CD4-positive, alpha-beta T cell treated with Interleukin-15 for 4 hours (primary cell): Measurements from ENCODE around the gene DSCAML1.

Experiments
- DNase-seq: peaks from one replicate; pipeline ENCODE4 v3.0.0-alpha.2; 2020; ENCODE audit warnings: low spot score

DSCAML1 gene

DNA sequence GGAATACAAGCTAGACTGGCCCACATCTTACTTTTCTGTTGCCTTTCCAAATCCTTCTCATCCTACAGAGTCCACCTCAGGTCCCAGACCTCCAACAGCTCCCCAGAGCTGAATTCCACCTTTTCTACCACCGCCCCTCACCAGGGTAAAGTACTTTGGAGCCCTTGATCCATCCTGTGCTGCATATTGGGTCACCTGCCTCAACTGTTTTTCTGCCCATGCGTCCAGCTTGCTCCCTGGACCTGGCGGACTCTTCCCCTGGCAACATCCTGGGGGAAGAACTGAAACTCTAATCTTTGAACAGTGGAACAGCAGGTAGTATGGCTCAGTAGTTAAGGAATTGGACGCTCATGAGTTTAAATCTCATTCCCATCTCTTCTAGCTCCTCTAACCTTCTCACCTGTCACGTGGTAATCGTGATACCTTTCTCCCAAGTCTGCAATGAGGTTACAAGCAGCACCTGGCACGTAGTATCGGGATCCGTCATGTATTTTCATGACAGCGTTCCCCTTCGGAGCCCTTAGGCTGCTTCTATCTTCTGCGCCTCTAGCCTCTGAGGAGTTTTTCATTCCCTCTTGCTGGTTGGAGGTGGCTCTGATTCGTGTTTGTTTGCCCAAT lies 371.2 kb downstream of the DSCAML1 start:
- DNase-seq: no peak

DNA sequence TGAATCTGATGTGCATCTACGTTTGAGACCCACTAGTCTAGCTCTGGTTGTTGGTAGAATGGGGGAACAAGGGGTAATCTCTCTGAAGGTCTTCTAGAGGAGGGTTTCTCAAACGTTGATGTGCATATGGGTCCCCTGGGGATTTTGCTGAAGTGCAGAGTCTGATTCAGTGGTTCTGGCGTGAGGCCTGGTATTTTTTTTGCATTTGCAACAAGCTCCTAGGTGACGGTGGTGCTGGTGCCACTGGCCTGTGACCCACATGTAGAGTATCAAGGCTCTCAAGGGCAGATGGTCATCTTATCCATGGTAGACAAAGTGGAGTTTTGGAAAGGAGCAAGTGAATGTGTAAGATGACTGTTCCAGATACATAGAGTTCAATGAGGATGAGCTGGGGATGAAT lies 372.2 kb downstream of the DSCAML1 start:
- no peak for DNase-seq

DNA sequence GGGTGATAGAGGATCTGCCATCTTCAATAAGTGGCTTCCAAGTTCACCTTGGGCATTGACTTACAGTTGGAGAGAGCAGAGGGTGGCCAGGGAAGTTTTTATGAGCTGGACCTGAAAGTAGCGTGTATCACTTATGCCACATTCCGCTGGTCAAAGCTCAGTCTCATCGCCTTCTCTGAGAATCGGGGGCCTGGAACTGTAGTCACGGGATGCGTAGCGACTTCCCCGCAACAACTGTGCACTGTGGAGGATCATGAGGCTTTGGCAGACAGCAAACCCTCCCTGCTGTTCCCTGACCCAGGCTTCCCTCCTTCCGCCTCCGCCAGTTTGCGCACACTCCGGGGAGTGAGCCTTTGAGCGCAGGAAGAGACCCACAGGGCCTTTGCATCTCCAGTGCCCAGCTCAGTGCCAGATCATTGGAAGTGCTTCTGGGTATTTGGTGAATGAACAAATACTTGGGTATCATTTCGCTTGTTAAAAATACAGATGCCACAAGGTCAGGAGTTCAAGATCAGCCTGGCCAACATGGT lies 373.9 kb downstream of the DSCAML1 start:
- no peak for DNase-seq

DNA sequence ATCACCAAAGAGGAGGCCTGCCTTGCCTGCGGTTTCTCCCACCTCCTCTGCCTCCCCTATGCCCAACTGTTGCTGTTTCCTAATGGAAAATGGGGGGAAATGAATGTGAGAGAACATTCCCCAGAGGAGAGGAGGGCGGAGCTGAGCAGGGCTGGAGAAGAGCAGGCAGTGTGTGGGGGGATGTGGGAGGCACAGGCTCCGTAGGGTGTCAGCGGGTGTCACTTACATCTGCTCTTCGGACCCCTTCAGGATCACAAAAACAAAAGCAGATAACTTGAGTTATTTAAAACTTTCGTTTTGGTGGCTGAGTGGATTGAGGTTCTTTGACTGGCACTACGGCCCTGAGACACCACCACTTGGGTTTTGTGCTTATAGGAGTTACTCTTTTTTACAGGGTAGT lies 375.5 kb downstream of the DSCAML1 start:
- no peak for DNase-seq

DNA sequence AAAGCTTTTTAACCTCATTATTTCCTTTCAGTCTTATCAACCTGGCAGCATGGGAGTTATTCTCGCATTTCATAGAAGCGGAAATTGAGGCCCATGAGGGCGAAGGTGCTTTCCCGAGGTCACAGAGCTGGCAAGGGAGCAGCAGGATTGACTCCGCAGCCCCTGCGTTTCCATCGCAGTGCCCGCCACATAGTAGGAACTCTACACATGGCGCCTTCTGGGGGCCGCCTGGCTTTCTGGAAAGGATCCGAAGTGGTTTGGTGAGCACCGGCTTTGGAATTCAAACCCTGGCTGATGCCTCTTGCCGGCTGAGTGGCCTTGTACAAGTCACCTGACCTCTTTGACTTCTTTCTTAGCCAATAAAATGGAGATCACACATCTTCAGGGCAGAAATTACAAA lies 376.0 kb downstream of the DSCAML1 start:
- no peak for DNase-seq

DNA sequence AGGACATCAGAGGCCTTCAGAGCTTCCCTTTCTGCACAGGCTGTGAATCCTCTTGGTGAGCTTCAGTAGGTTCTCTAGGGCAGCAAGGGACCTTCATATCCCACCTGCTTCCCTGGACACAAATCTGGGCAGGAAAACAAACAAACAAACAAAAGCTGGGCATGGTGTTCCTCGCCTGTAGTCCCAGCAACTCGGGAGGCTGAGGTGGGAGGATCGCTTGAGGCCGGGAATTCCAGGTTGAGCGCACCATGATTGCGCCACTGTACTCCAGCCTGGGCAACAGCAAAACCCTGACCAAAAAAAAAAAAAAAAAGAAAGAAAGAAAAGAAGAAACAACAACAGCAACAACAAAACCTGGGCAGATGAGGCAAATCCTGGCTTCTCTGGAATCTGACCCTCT lies 376.4 kb downstream of the DSCAML1 start:
- no peak for DNase-seq

DNA sequence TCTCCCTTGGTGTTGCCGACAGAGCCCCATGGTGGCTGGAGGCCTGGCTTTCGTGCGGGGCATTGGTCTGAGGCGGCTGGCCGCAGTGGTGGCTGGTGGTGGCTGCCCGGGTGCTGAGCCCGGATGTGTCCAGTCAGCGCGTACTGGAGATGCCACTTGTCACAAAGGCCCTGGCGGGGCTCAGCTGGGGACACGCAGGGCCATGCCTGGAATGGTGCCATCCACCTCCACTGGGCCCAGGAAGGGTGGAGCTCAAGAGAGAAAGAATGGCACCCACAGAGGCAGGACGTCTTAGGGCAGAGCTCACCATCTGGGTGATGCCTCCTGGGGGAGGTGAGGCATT lies 376.9 kb downstream of the DSCAML1 start:
- DNase-seq: no peak

DNA sequence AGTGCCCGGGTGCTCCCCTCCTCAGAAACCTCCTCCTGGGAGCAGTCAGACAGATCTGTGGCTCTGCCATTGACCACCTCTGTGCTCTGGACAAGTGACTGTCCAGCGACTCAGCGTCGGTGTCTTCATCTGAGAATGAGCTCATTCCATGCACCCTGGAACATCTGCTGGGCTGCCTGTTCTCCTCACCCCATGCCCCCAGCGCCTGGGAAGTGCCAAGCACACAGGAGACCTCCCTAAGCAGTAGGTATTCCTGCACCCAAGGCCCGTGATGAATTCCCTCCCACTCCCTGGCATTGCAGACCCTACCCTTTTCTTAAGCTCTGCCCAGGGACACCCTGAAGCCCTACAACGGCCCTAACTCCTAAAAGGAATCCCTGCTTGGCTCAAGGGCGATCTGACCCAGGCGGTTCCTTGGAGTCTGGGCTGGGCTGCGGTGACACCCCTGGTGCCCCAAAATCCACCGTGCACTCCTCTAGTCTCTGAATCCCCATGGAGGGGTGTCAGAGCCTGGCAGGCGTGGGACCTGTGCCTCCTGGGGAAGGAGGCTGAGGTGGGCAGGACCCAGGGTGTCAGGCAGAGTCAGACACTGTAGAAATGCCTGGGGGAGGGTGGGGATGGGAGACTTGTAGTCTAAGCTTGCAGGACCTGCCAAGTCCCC lies 377.4 kb downstream of the DSCAML1 start:
- no peak for DNase-seq

DNA sequence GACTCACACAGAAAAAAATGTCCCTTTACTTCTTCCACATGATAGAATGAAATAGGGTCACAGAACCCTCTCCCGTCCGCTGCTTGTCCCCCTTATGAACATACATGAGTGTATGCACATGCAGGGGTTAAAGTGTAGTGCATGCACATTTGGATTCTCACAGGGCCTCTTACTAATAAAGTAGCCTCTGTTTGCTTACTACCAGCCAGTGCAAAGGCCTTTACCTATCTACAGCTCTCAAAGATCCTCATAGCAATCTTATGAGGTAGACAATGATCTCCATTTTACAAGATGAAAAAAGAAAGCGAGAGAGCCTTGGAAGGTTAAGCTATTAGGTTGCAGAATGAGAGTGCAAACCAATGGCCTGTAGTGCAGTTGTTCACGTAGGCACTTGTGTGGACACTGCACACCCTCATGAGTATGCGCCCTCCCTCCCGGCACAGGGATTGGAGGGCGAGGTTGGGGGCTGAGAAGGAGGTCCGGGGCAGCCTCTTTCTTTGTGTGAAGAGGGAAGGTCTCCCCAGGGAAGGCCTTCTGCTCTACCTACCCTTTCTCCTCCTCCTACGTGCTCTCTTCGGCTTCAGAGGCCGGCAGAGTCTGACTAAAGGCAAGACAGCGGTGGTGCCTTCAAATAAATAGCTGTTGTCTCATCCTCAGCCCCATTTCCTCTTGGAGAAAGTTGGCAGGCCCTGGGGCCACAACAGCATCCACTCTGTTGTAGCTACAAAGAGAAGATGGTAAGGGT lies 378.1 kb downstream of the DSCAML1 start:
- no peak for DNase-seq

DNA sequence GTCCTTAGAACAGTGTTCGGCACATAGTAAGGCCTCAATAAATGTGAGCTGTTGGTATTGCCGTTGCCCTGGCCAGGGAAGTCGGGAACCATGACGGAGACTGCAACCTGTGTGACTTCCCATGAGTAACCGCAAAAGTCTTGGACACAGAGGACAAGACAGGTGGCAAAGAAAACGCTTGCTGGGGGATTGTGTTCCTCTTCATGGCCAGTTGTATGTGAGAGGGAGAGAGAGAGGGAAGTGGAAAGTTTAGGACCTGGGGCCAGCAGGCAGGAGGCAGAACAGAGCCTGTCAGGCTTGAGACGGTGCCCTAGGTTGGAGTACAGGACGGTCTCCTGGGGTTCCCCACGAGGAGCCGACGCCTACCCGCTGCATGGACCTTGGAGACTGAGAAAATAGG lies 379.2 kb downstream of the DSCAML1 start:
- no peak for DNase-seq

DNA sequence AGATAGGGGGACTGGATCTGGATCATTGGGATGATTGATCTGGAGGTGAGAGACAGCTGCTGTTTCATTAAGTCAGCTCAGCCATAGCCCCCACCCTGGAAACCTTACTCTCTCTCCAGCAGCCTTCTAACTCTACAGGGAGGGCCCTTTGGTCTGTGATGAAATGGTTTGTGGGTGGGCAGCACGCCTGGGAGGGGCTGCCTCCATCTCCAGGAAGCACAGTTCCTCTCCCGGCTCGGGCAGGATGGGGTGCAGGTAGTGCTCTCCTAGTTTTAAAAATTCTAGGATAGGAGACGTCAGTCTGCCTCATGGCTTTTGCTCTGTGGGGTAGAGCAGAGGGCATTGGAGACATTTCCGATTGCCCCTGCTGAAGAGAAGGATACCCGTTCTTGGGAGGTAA lies 379.7 kb downstream of the DSCAML1 start:
- DNase-seq: no peak

DNA sequence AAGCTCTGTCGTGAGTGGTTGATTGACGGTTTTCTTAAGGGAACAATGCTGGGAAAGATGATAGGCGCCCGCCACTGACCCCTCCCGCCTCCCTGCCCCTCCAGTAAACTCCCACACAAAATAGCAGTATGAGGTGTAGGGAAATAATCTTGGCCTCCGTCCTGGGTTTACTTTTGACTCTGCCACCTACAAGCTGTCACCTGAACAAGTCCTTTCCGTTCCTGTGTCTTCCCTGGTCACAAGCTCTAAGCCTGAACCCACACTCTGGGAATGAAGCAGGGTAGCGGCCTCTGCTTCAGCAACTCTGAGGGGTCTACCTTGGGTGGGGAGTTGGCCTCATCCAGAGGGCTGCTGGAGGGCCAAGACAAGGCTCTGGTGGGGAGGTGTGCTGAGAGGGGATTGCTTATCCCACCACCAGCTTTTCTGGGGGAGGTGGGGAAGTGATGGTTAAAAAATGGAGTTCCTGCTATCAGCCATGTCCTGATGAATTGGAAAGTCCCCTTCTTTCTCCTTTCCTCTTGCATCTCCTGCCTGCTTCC lies 381.6 kb downstream of the DSCAML1 start:
- DNase-seq: no peak

DNA sequence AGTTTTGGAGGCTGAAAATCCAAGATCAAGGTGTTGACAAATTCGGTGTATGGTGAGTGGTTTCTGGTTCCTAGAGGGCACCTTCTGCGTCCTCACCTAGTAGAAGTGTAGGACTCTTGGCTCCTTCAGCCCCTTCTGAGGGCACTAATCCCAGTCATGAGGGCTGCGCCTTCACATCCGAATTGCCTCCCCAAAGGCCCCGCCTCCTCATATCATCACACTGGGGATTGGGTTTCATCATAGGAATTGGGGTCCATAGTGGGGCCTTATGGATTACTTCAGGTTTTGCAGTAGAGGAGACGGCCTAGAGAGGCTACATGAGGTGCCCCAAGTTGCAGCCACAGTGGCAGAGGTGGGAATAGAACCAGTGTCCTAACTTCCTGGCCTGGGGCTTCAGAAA lies 382.3 kb downstream of the DSCAML1 start:
- DNase-seq: no peak

DNA sequence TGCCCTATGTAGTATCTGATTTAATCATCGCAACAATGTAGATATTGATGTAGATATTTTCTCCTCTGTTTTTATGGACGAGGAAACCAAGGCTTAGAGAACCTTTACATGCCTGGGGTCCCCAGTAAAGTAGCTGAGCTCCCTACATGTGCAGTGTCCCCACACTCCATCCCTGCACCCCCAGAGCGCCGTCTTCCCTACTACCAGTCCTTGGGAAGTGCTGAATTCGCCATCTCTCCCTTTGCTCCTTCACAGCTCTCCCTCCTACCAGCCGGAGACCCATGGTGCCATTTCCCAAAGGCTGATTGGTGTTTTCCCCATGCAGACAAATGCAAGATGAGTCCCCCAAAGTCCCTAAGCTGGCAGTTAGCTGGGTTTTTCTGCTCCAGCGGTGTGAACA lies 383.4 kb downstream of the DSCAML1 start:
- DNase-seq: no peak

DNA sequence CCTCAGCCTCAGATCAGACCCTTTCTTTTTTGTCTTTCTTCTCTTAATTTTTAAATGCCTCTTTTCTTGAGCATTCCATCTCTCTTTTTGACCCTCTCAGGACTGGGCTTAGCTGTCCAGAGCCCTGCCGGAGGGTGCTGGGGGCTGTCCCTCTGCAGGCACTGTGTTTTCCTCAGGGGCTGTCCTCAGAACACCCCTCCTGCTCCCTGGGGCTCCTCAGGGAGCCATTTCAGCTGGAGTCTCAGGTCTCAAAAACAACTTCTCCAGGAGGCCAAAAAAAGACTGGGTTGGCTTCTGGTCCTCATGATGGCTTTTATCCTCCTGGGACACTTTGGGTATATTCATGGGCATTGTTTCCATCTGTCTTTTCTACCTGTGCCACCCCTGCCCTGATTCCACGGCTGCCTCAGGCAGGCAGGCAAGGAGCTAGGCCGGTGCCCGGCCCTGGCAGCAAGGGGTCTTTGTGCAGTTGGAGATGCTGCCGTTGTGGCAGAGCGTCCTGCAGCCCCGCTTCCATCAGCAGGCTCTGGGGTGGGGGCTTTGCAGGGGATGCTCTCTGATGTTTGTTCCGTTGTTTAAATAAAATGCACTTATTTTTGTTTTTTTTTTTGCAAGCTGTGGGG lies 384.3 kb downstream of the DSCAML1 start:
- no peak for DNase-seq

DNA sequence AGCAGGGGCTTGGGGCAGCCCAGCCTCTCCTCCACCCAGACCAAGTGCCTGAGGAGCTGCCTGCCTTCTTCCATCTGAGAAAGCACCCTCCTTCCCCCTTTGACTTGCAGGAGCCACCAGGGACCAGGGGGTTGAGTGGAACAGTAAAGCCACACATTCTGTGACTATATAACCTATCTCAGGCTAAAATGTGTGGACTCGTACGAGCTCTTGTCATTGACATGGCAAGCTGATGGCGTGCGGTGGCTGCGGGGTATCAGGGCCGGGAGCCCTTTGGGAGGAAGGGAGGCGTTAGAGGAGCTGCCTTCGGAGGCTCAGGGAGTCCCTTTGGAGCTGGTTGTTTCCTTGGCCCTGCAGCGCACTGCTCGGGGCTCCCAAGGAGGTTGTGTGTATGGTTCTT lies 384.8 kb downstream of the DSCAML1 start:
- no peak for DNase-seq

DNA sequence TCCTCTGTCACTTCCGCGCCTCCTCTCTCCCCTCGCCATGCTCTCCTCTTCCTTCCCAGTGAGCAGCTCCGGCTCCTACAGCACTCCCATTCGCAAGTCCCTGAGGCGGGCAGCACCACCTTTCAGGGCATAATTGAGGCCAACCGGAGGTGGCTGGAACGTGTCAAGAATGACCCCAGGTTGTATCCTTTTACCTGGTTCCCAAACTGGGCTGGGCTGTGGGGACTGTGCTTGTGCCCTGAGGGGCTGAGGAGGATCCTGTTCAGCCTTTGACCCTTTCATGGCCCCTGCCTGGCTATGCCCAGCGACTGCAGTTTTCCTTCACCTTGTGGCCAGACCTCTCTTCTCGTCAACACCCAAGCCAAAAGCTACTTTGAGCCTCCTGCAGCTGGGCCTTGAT lies 385.3 kb downstream of the DSCAML1 start:
- no peak for DNase-seq

DNA sequence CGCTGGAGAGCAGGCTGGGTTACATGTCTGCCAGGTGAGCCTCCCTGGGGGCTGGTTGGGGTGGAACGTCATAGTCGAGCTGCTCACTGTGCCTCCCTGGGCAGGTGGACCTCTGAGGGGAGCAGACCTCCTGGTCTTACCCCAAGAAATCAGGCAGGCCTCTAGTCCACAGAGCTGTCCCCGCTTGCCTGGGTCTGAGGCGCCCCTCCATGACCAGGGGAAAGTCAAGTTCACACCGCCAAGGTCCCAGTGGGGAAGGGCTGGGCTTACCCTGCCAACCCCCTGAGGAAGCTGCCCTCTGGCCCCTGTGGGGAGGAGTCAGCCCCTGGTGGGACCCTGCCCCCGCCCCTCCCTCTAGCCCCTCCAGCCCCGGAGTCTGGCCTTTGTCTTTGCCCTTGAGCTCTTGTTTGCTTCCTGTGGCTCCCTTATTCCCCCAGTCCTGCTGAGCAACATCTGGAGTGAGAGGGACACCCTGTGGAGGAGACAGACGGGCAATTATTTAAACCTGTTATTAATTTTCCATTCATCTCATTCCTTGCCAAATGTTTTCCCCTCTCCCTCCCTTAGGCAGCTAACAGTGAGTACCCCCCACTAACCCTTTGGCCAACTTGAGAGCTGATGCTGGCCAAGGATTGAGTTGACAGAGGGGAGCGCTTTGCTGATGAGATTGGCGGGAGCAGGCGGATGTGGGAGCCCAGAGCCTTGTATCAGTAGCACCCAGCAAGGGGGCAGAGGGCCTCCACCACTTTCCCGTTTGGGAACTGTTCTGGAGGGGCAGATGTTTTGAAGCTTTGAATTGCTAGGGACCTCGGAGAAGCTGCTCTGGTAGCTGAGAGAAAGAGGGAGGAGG lies 385.9 kb downstream of the DSCAML1 start:
- no peak for DNase-seq

DNA sequence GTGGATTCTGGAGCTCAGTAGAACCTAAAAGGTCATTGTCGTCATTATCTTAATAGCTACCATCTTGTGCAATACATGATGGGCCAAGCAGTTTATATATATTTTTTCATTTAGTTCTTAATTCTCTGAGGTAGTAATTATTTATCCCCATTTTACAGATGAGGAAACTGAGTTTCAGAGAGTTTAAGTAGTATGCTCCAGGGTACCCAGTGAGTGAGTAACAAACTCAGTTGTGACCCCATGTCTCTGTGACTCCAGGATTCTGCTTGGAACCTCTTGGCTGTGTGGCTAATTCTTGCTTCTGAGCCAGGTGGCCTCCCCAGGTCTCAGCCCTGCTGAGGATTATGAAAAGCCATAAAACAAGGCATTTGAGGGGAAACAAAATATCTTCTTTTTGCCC lies 386.8 kb downstream of the DSCAML1 start:
- DNase-seq: no peak

DNA sequence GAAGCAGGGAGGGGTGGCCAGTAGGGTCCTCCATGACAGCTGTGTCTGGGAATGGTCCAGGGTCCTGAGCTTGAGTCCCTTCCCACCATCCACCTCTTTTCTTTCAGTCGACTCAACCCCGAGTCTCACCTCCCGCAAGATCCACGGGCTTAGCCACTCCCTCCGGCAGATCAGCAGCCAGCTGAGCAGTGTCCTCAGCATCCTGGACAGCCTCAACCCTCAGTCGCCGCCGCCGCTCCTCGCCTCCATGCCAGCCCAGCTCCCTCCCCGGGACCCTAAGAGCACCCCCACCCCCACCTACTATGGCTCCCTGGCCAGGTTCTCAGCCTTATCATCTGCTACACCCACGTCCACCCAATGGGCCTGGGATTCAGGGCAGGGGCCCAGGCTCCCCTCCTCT lies 387.5 kb downstream of the DSCAML1 start:
- DNase-seq: no peak

DNA sequence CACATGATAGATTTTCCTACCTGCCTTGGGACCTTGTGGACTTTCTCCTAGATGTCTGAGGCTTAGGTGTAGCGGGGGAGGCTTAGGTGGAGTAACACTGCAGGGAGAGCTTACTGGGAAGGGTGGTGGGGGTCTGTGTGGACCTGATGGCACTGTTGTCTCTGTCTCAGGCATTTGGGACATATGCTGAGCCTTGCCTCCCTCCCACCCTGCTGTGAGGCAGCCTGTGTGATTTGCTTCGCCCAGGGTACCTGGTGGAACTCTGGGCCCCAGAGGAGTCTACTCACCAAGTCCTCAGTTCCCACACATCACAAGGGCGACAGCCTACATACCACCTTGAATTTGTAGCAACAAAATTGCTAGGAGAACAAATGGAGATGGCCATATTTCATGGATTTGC lies 388.7 kb downstream of the DSCAML1 start:
- no peak for DNase-seq

DNA sequence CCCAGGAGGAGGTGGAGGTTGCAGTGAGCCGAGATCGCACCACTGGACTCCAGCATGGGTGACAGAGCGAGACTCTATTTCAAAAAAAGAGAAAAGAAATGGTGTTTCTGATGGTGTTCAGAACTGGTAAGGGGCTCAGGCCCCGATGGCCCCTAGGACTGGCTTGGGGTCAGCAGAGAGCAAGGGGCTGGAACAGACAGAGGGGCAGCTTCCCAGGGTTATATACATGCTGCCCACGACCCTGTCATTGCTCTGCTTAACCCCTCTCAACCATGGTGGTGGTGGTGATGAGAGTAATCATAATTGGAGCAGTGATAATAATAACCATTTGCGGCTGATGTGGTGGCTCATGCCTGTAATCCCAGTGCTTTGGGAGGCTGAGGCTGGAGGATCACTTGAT lies 390.0 kb downstream of the DSCAML1 start:
- no peak for DNase-seq
